GM23248 (cell line): ENCODE measurements around the gene OSGIN1. TPM values are rescaled to one million over a fixed set of nuclear protein-coding genes. Genes with fewer than 3 reads are reported as not detected.

Source experiments
- DNase-seq: peaks from one replicate; pipeline ENCODE4 v3.0.0-alpha.2; 2015
- H2AFZ ChIP-seq: fragments of 200-600 bp; sonication (generic); 2 replicates; pipeline ENCODE4 v1.6.1; 2016; ENCODE audit warnings: antibody characterized with exemption
- H3F3A ChIP-seq: fragments of 200-600 bp; sonication (generic); 2 replicates; pipeline ENCODE4 v1.6.1; 2016; ENCODE audit warnings: mild to moderate bottlenecking, antibody characterized with exemption, mixed run types; ENCODE audit not compliant: insufficient read depth
- H3K27ac ChIP-seq: fragments of 200-600 bp; sonication (generic); 2 replicates; pipeline ENCODE4 v1.5.1; 2016; ENCODE audit warnings: mild to moderate bottlenecking
- H3K27me3 ChIP-seq: fragments of 200-600 bp; sonication (generic); replicated peaks from 2 replicates; pipeline ENCODE4 v1.6.1; 2016; ENCODE audit warnings: mild to moderate bottlenecking; ENCODE audit not compliant: insufficient read depth
- H3K36me3 ChIP-seq: fragments of 200-600 bp; sonication (generic); 2 replicates; pipeline ENCODE4 v1.6.1; 2016; ENCODE audit warnings: low read depth, mild to moderate bottlenecking
- H3K4me1 ChIP-seq: fragments of 200-600 bp; sonication (generic); 2 replicates; pipeline ENCODE4 v1.6.1; 2016; ENCODE audit warnings: mild to moderate bottlenecking; ENCODE audit not compliant: insufficient read depth
- H3K4me2 ChIP-seq: fragments of 200-600 bp; sonication (generic); one replicate; pipeline ENCODE4 v1.6.1; 2016; ENCODE audit warnings: mild to moderate bottlenecking; ENCODE audit not compliant: unreplicated experiment
- H3K4me3 ChIP-seq: fragments of 200-600 bp; sonication (generic); 2 replicates; pipeline ENCODE4 v1.5.1; 2016; ENCODE audit warnings: mild to moderate bottlenecking
- H3K79me2 ChIP-seq: fragments of 200-600 bp; sonication (generic); 2 replicates; pipeline ENCODE4 v1.6.1; 2016; ENCODE audit warnings: mild to moderate bottlenecking; ENCODE audit not compliant: insufficient read depth
- H3K9ac ChIP-seq: fragments of 200-600 bp; sonication (generic); 2 replicates; pipeline ENCODE4 v1.6.1; 2016; ENCODE audit warnings: mild to moderate bottlenecking
- H3K9me2 ChIP-seq: fragments of 200-600 bp; sonication (generic); 2 replicates; pipeline ENCODE4 v1.6.1; 2016; ENCODE audit warnings: mixed run types, mild to moderate bottlenecking, moderate library complexity; ENCODE audit not compliant: insufficient read depth
- H3K9me3 ChIP-seq: fragments of 200-600 bp; sonication (generic); one replicate; pipeline ENCODE4 v1.6.1; 2017; ENCODE audit warnings: low read depth
- H4K20me1 ChIP-seq: fragments of 200-600 bp; sonication (generic); 2 replicates; pipeline ENCODE4 v1.6.0; 2016; ENCODE audit not compliant: insufficient read depth
- EZH2 ChIP-seq: fragments of 200-600 bp; sonication (generic); IDR thresholded peaks from 2 replicates; pipeline ENCODE4 v1.6.1; 2018; ENCODE audit warnings: antibody characterized with exemption, mild to moderate bottlenecking; ENCODE audit not compliant: insufficient read depth, poor library complexity, severe bottlenecking
- EZH2phosphoT487 ChIP-seq: fragments of 200-600 bp; sonication (generic); IDR thresholded peaks from 2 replicates; pipeline ENCODE4 v1.6.1; 2018; ENCODE audit warnings: antibody characterized with exemption, moderate library complexity, mild to moderate bottlenecking, low read depth; ENCODE audit not compliant: insufficient read depth
- whole genome bisulfite sequencing, 2 experiments: methylation state at CpG; one replicate each; pipeline ENCODE4 v1.1.6; 2015 to 2017; ENCODE audit warnings: low lambda C conversion rate in 2 of 2, low coverage in 1 of 2; ENCODE audit errors: missing lambda C conversion rate in 2 of 2; 5-methylcytosine and 5-hydroxymethylcytosine counted together
- in situ Hi-C: fragments of 300-500 bp; cut with MboI; formaldehyde crosslinking; loops from 2 replicates; pipeline ENCODE4 v1.15.0; 2020
- polyA plus RNA-seq: library from polyadenylated mRNA; unstranded; fragments of >200 nt; fragmentation: Nextera tagmentation; extraction: Ambion mirVana; gene quantifications from 2 replicates; pipeline ENCODE4 v1.2.1, GENCODE V29; 2016
- total RNA-seq: library from RNA; depleted of rRNA; stranded (reverse); fragments of >200 nt; shearing (Covaris generic); gene quantifications from 2 replicates; pipeline ENCODE4 v1.2.3, GENCODE V29; 2014; rRNA removed

Gene OSGIN1
- total and polyA plus RNA-seq, 2 experiments from 2014 or later: 1.1 to 6.3 TPM

GRCh38 chr16:84009282-84009681, 56.2 kb downstream of the OSGIN1 start:
- Histone ChIP-seq H3K79me2 (no peaks in the 10 kb centered on the region), H3K4me2 (no peak overlapping the region), H3K9ac (no peak overlapping the region), H4K20me1 (no peaks in the 10 kb centered on the region), H3F3A (no peaks in the 10 kb centered on the region), H3K27me3 (peaks cover 15% of the 10 kb centered on the region), H3K4me3 (no peak overlapping the region), H3K4me1 (no peaks in the 10 kb centered on the region), H3K9me2 (no peaks in the 10 kb centered on the region), H3K36me3 (no peaks in the 10 kb centered on the region), H2AFZ (no peak overlapping the region), H3K9me3 (no peaks in the 10 kb centered on the region), H3K27ac (no peak overlapping the region)
- TF ChIP-seq EZH2phosphoT487: no peak
- TF ChIP-seq EZH2: no peak
- WGBS, 2 experiments: 86 to 94% methylated on average over 6 of the region's 6 CpGs
- no peak for DNase-seq
- in situ Hi-C loops: no loop called here

GRCh38 chr16:84013787-84014569, 60.9 kb downstream of the OSGIN1 start:
- Histone ChIP-seq H3K4me1 (no peaks in the 10 kb centered on the region), H4K20me1 (no peaks in the 10 kb centered on the region), H3K36me3 (no peaks in the 10 kb centered on the region), H3K27ac (no peak overlapping the region), H2AFZ (no peak overlapping the region), H3K4me3 (no peak overlapping the region), H3K27me3 (peaks cover 8% of the 10 kb centered on the region; the same call in 1 of the 2 replicates), H3K4me2 (no peak overlapping the region), H3K9me3 (no peaks in the 10 kb centered on the region), H3K79me2 (no peaks in the 10 kb centered on the region), H3F3A (no peaks in the 10 kb centered on the region), H3K9me2 (no peaks in the 10 kb centered on the region), H3K9ac (no peak overlapping the region)
- TF ChIP-seq EZH2phosphoT487 (no peak), EZH2 (no peak)
- in situ Hi-C loops: no loop called here
- DNase-seq: peak; percentile 68
- 4 to 9% methylated on average over 14 of the region's 14 CpGs for WGBS, 2 experiments

GRCh38 chr16:84014570-84015327, 61.7 kb downstream of the OSGIN1 start:
- Histone ChIP-seq H3K27ac (no peak overlapping the region), H3K4me3 (no peak overlapping the region), H3K79me2 (no peaks in the 10 kb centered on the region), H3F3A (no peaks in the 10 kb centered on the region), H3K4me1 (no peaks in the 10 kb centered on the region), H3K9ac (no peak overlapping the region), H4K20me1 (no peaks in the 10 kb centered on the region), H3K9me2 (no peaks in the 10 kb centered on the region), H3K9me3 (no peaks in the 10 kb centered on the region), H3K27me3 (0 out of 2 replicates have a peak, but pooled peaks cover 5% of the 10 kb centered on the region), H3K4me2 (no peak overlapping the region), H3K36me3 (no peaks in the 10 kb centered on the region), H2AFZ (no peak overlapping the region)
- TF ChIP-seq EZH2phosphoT487: no peak
- TF ChIP-seq EZH2: no peak
- 55 to 57% methylated on average over 14 of the region's 14 CpGs for WGBS, 2 experiments
- DNase-seq: no peak
- in situ Hi-C loops: no loop called here

GRCh38 chr16:84015399-84015798, 62.4 kb downstream of the OSGIN1 start:
- Histone ChIP-seq H3K79me2 (no peaks in the 10 kb centered on the region), H3K4me2 (no peak overlapping the region), H3K9me2 (no peaks in the 10 kb centered on the region), H3K4me3 (no peak overlapping the region), H3K27me3 (0 out of 2 replicates have a peak, but pooled peaks cover 5% of the 10 kb centered on the region), H3K9me3 (no peaks in the 10 kb centered on the region), H3K27ac (no peak overlapping the region), H3F3A (no peaks in the 10 kb centered on the region), H3K4me1 (no peaks in the 10 kb centered on the region), H4K20me1 (no peaks in the 10 kb centered on the region), H3K36me3 (no peaks in the 10 kb centered on the region), H2AFZ (no peak overlapping the region), H3K9ac (no peak overlapping the region)
- 68 to 71% methylated on average over 12 of the region's 12 CpGs for WGBS, 2 experiments
- TF ChIP-seq EZH2phosphoT487 (no peak), EZH2 (no peak)
- in situ Hi-C loops: no loop called here
- DNase-seq: no peak

Other genes with a start within 250 kb of the OSGIN1 start
- gene HSBP1, start 145.3 kb upstream of the OSGIN1 start, total RNA-seq: 20.7 and 32.2 TPM in 2 replicates
- 392 and 405 TPM in 2 replicates for gene HSBP1, start 145.3 kb upstream of the OSGIN1 start, polyA plus RNA-seq
- gene MLYCD, start 54.1 kb upstream of the OSGIN1 start, total RNA-seq: 1.4 and 2.8 TPM in 2 replicates
- 1.8 and 2.2 TPM in 2 replicates for gene MLYCD, start 54.1 kb upstream of the OSGIN1 start, polyA plus RNA-seq
- gene NECAB2, start 15.0 kb downstream of the OSGIN1 start, total RNA-seq: not detected in 2 replicates
- gene NECAB2, start 15.0 kb downstream of the OSGIN1 start, polyA plus RNA-seq: 0.62 and 1.2 TPM in 2 replicates
- not detected in 2 replicates for gene SLC38A8, start 89.6 kb downstream of the OSGIN1 start, total RNA-seq
- not detected in 2 replicates for gene SLC38A8, start 89.6 kb downstream of the OSGIN1 start, polyA plus RNA-seq
- gene MBTPS1, start 163.7 kb downstream of the OSGIN1 start, total RNA-seq: 95.7 and 103 TPM in 2 replicates
- 84.0 and 88.1 TPM in 2 replicates for gene MBTPS1, start 163.7 kb downstream of the OSGIN1 start, polyA plus RNA-seq
- gene HSDL1, start 191.9 kb downstream of the OSGIN1 start, total RNA-seq: 17.0 and 19.9 TPM in 2 replicates
- gene HSDL1, start 191.9 kb downstream of the OSGIN1 start, polyA plus RNA-seq: 10.8 and 12.0 TPM in 2 replicates
- not detected in 2 replicates for gene DNAAF1, start 192.1 kb downstream of the OSGIN1 start, total RNA-seq
- not detected in 2 replicates for gene DNAAF1, start 192.1 kb downstream of the OSGIN1 start, polyA plus RNA-seq
- 24.7 and 31.5 TPM in 2 replicates for gene TAF1C, start 233.8 kb downstream of the OSGIN1 start, total RNA-seq
- 13.5 and 18.1 TPM in 2 replicates for gene TAF1C, start 233.8 kb downstream of the OSGIN1 start, polyA plus RNA-seq
- gene ADAD2, start 237.9 kb downstream of the OSGIN1 start, total RNA-seq: not detected in 2 replicates
- gene ADAD2, start 237.9 kb downstream of the OSGIN1 start, polyA plus RNA-seq: not detected in 2 replicates